ENCODE data around the gene ADAP1. TPM values are rescaled to one million over a fixed set of nuclear protein-coding genes. Genes with fewer than 3 reads are reported as not detected.

ADAP1 gene
- total RNA-seq, 6 experiments from 2014 or later = 1.4 to 4.2 (median 2.7) TPM

- no peaks in the 10 kb centered on the region for H3K27me3 ChIP-seq
- peak; percentile 98 to 99 (median 98) for DNase-seq
- 0% methylated on average over 10 of the region's 129 CpGs for WGBS (ENCODE audit: insufficient coverage, low coverage, low lambda C conversion rate, missing lambda C conversion rate)
- intact Hi-C loops (cut with DNase I) = no loop called here
- H3K36me3 ChIP-seq = peaks cover 0 to 12% (median 2%) of the 10 kb centered on the region in 4 donors
- peak; percentile 78 for TF ChIP-seq POLR2A (IDR thresholded peaks at IDR 0.05)
- TF ChIP-seq, protein P1, sequence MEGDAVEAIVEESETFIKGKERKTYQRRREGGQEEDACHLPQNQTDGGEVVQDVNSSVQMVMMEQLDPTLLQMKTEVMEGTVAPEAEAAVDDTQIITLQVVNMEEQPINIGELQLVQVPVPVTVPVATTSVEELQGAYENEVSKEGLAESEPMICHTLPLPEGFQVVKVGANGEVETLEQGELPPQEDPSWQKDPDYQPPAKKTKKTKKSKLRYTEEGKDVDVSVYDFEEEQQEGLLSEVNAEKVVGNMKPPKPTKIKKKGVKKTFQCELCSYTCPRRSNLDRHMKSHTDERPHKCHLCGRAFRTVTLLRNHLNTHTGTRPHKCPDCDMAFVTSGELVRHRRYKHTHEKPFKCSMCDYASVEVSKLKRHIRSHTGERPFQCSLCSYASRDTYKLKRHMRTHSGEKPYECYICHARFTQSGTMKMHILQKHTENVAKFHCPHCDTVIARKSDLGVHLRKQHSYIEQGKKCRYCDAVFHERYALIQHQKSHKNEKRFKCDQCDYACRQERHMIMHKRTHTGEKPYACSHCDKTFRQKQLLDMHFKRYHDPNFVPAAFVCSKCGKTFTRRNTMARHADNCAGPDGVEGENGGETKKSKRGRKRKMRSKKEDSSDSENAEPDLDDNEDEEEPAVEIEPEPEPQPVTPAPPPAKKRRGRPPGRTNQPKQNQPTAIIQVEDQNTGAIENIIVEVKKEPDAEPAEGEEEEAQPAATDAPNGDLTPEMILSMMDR (IDR thresholded peaks at IDR 0.05) = peak in 3 of 4 donors; percentile 18 to 36 (median 31)
- peak within 1 kb of the TSS; percentile 73 to 94 (median 76) for H3K4me3 ChIP-seq
- peak; percentile 44 to 78 (median 70) for ATAC-seq
- H3K4me1 ChIP-seq = peaks cover 0 to 44% (median 21%) of the 10 kb centered on the region in 4 donors
- H3K27ac ChIP-seq = peak within 1 kb of the TSS; percentile 76 to 89 (median 85)
- H3K9me3 ChIP-seq = no peaks in the 10 kb centered on the region
Observed at GRCh38 chr7:876077-876971, 78.2 kb downstream of the ADAP1 start, which contains the start of gene GET4. Gene GET4, plus strand, starts transcription at chr7:876554. Its CDS starts 92 bp downstream, at chr7:876646.

GRCh38 chr7:875476-876076, 78.9 kb downstream of the ADAP1 start:
- no peaks in the 10 kb centered on the region for H3K9me3 ChIP-seq
- TF ChIP-seq, protein P1 (IDR thresholded peaks at IDR 0.05) = no peak
- no peak for TF ChIP-seq POLR2A (IDR thresholded peaks at IDR 0.05)
- peak overlapping the region; percentile 32 to 53 (median 34) for H3K4me3 ChIP-seq
- H3K36me3 ChIP-seq = peaks cover 0 to 12% (median 2%) of the 10 kb centered on the region in 4 donors
- H3K4me1 ChIP-seq = peaks cover 0 to 39% (median 18%) of the 10 kb centered on the region in 4 donors
- H3K27me3 ChIP-seq = no peaks in the 10 kb centered on the region
- peak overlapping the region; percentile 75 to 89 (median 85) for H3K27ac ChIP-seq
- ATAC-seq = no peak
- intact Hi-C loops (cut with DNase I) = no loop called here
- 59% methylated on average over 11 of the region's 27 CpGs for WGBS (ENCODE audit: insufficient coverage, low coverage, low lambda C conversion rate, missing lambda C conversion rate)
- peak in 2 of 3 donors; percentile 54 to 65 for DNase-seq

DNA sequence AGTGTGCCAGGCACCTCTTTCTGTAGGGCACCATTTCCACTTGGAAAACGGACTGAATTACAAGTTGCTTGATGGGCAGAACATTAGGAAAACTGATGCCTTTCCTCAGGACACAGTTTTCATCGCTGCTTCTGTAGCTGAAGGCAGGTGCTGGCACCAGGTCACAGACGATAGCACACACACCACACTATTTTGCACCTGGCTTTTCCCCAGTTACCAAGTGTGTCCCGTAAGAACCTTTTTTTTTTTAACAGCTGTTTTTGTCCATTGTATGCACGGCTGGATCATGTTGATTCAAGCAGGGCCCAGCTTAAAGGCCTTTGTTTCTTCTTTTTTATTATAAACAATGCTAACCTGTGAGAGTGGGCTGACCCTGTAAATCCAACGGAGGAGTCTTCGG, 79.4 kb downstream of the ADAP1 start:
- no peaks in the 10 kb centered on the region for H3K27me3 ChIP-seq
- DNase-seq (no peak), ATAC-seq (no peak)
- peak overlapping the region; percentile 75 to 89 (median 85) for H3K27ac ChIP-seq
- WGBS (ENCODE audit: insufficient coverage, low coverage, low lambda C conversion rate, missing lambda C conversion rate) = 63% methylated on average over 6 of the region's 7 CpGs
- no peak for TF ChIP-seq POLR2A (IDR thresholded peaks at IDR 0.05)
- TF ChIP-seq, protein P1 (IDR thresholded peaks at IDR 0.05) = no peak
- H3K4me1 ChIP-seq = peaks cover 0 to 34% (median 15%) of the 10 kb centered on the region in 4 donors
- H3K9me3 ChIP-seq = no peaks in the 10 kb centered on the region
- peaks cover 0 to 17% (median 4%) of the 10 kb centered on the region in 4 donors for H3K36me3 ChIP-seq
- intact Hi-C loops (cut with DNase I) = no loop called here
- no peak overlapping the region for H3K4me3 ChIP-seq

DNA sequence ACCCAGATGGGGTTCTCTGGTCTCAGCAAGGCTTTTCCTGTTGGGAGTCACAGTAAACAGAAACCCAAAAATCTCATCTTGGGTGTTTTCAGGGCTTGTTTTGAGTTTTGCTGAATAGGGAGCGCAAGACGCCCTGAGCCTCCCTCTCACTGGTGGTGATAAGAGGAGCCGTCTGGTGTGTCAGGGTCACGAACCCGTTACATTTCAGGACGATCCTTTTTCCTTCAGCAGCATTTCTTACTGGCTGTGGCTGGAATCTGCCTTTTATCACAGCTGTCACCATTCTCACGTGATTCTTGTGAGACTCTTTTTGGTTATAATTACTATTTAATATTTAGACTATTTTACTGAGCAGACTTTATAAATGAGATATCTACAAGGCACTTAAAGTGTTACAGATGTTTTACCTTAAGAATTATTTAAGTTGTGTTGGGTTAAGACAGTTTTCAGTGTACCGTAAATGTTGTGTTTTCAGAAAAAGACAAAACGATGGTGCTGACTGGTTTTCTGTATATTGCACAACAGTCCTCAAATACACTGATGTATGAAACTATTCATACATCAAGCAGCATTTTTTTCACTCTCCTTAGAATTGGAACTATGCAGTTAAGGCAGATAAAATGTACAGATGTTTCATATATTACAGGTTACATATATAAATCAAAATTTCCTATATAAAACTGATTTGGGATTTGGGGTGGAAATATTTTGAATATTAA, 80.3 kb downstream of the ADAP1 start:
- intact Hi-C loops (cut with DNase I) = loop anchor here in 1 of 2 donors (5.0 kb wide), 1 partner anchor 87 kb away; no protein-coding TSS in a partner anchor
- H3K9me3 ChIP-seq = no peaks in the 10 kb centered on the region

More for the DNA sequence above, 80.3 kb downstream of the ADAP1 start:
- ATAC-seq (no peak), DNase-seq (no peak)
- no peaks in the 10 kb centered on the region for H3K27me3 ChIP-seq
- H3K27ac ChIP-seq = peak overlapping the region; percentile 50 to 92 (median 60)
- peaks cover 0 to 24% (median 7%) of the 10 kb centered on the region in 4 donors for H3K36me3 ChIP-seq
- 43% methylated on average over 9 of the region's 9 CpGs for WGBS (ENCODE audit: insufficient coverage, low coverage, low lambda C conversion rate, missing lambda C conversion rate)
- peaks cover 0 to 25% (median 12%) of the 10 kb centered on the region in 4 donors for H3K4me1 ChIP-seq
- TF ChIP-seq POLR2A (IDR thresholded peaks at IDR 0.05) = no peak
- TF ChIP-seq, protein P1 (IDR thresholded peaks at IDR 0.05) = no peak
- H3K4me3 ChIP-seq = no peak overlapping the region
